MM.1S (cell line): ENCODE results near the gene COL27A1.

ENCODE experiments used
- EZH2 ChIP-seq: fragments of 300-600 bp; sonication (generic); optimal IDR thresholded peaks from 2 replicates; pipeline ENCODE3; 2017; ENCODE audit warnings: low read depth, mild to moderate bottlenecking, antibody characterized with exemption, low read length, mixed read lengths
- EZH2phosphoT487 ChIP-seq: fragments of 300-600 bp; sonication (generic); IDR thresholded peaks from 2 replicates; pipeline ENCODE4 v1.6.1; 2018; ENCODE audit warnings: antibody characterized with exemption, low read length
- TF ChIP-seq, protein P1 (sequence below): fragments of 300-600 bp; sonication (generic); IDR thresholded peaks from 2 replicates; pipeline ENCODE4 v1.5.1; 2016; ENCODE audit warnings: antibody characterized with exemption, low read length, mixed read lengths

DNA sequence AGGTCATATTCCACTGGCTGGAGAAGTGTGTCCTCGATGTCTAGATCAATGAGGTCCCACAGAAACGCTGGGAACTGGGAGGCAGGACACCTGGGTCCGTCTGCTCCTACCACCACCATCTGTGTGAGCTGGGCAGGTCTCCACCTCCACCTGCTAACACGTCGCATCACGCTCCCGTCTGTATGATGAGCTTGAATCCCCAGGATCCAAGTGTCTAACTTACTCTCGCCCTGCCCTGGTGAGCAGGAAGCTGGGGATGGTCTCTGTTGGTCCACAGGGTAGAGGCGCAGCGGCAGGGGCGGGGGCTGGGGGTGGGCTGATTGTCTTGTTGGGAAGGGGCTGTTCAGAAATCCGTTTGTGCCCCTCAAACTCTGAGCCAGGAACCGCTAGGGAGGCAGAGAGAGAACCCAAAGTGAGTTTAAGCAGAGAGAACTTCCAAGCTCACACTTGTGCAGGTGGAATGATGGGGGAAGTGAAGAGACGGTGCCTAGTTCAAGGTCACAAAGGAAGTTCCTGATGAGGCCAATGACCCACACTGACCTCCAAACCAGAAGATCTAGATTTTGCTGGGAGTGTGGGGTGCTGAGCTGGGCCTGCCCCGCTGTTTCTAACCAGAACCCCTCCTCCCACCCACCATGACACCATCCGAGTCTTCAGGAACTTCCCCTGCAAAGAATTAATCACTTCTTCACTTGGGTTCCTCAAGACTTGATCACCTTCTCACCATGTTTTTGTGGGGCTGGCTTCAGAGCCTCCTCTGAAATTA is 195.5 kb downstream of the COL27A1 start:
- TF ChIP-seq, protein P1, sequence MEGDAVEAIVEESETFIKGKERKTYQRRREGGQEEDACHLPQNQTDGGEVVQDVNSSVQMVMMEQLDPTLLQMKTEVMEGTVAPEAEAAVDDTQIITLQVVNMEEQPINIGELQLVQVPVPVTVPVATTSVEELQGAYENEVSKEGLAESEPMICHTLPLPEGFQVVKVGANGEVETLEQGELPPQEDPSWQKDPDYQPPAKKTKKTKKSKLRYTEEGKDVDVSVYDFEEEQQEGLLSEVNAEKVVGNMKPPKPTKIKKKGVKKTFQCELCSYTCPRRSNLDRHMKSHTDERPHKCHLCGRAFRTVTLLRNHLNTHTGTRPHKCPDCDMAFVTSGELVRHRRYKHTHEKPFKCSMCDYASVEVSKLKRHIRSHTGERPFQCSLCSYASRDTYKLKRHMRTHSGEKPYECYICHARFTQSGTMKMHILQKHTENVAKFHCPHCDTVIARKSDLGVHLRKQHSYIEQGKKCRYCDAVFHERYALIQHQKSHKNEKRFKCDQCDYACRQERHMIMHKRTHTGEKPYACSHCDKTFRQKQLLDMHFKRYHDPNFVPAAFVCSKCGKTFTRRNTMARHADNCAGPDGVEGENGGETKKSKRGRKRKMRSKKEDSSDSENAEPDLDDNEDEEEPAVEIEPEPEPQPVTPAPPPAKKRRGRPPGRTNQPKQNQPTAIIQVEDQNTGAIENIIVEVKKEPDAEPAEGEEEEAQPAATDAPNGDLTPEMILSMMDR = no peak
- no peak for TF ChIP-seq EZH2
- TF ChIP-seq EZH2phosphoT487 = no peak
